Stimulated activated CD4-positive, alpha-beta T cell treated with anti-CD3 and anti-CD28 coated beads, TNF-alpha, amount 100 ng/mL, for 24 hours (primary cell): ENCODE data around the gene RMDN2.
"Not testable (repeated sequence)": the region's sequence is repeated elsewhere in the genome, so short reads cannot be mapped to it uniquely, and the experiment has no call there.

Source experiments
- DNase-seq, 3 experiments: peaks; one replicate each; pipeline ENCODE4 v3.0.0-alpha.2; 2020; ENCODE audit warnings: low read depth in 3 of 3

RMDN2 gene

GRCh38 chr2:37930392-37930791, 5.3 kb downstream of the RMDN2 start:
- not testable (repeated sequence) for DNase-seq

GRCh38 chr2:37932873-37933272, 7.8 kb downstream of the RMDN2 start:
- DNase-seq: not testable (repeated sequence)

- no peak for DNase-seq
Measured at GRCh38 chr2:37934591-37935513, 9.8 kb downstream of the RMDN2 start.

GRCh38 chr2:37937568-37937967, 12.5 kb downstream of the RMDN2 start:
- DNase-seq: not testable (repeated sequence)

- DNase-seq: not testable (repeated sequence)
Measured at GRCh38 chr2:37941267-37941666, 16.2 kb downstream of the RMDN2 start.

- no peak for DNase-seq
Measured at GRCh38 chr2:37944268-37944667, 19.2 kb downstream of the RMDN2 start.

- DNase-seq: no peak
Measured at GRCh38 chr2:37947306-37947705, 22.2 kb downstream of the RMDN2 start.

GRCh38 chr2:37962018-37962739, 37.1 kb downstream of the RMDN2 start:
- DNase-seq: not testable (repeated sequence)

GRCh38 chr2:37962740-37963121, 37.6 kb downstream of the RMDN2 start:
- DNase-seq: not testable (repeated sequence)

GRCh38 chr2:37963901-37964300, 38.8 kb downstream of the RMDN2 start:
- DNase-seq: not testable (repeated sequence)

GRCh38 chr2:37966326-37966725, 41.2 kb downstream of the RMDN2 start:
- no peak for DNase-seq

GRCh38 chr2:37969731-37970130, 44.6 kb downstream of the RMDN2 start:
- DNase-seq: no peak

GRCh38 chr2:37971971-37972370, 46.9 kb downstream of the RMDN2 start:
- no peak for DNase-seq

GRCh38 chr2:37973615-37974353, 48.7 kb downstream of the RMDN2 start:
- DNase-seq: no peak

GRCh38 chr2:37975808-37976207, 50.7 kb downstream of the RMDN2 start:
- no peak for DNase-seq

- no peak for DNase-seq
Measured at GRCh38 chr2:37976411-37976810, 51.3 kb downstream of the RMDN2 start.

GRCh38 chr2:37982147-37982582, 57.1 kb downstream of the RMDN2 start:
- DNase-seq: peak; percentile 7 to 54 (median 51)

- DNase-seq: no peak
Measured at GRCh38 chr2:37982847-37983246, 57.8 kb downstream of the RMDN2 start.

- DNase-seq: no peak
Measured at GRCh38 chr2:37983719-37984118, 58.6 kb downstream of the RMDN2 start.

- DNase-seq: no peak
Measured at GRCh38 chr2:37984176-37984575, 59.1 kb downstream of the RMDN2 start.

GRCh38 chr2:37984589-37984988, 59.5 kb downstream of the RMDN2 start:
- DNase-seq: no peak

GRCh38 chr2:37985333-37985732, 60.2 kb downstream of the RMDN2 start:
- no peak for DNase-seq
